GM12892 (cell line): ENCODE measurements around the gene ZC3H12C.

ENCODE experiments used
- POLR2A ChIP-seq: IDR thresholded peaks from 2 replicates; pipeline ENCODE4 v1.6.1; 2011; ENCODE audit warnings: low read depth, low read length, control low read depth
- POLR2AphosphoS5 ChIP-seq: IDR thresholded peaks from 2 replicates; pipeline ENCODE4 v1.6.1; 2011; ENCODE audit warnings: low read depth, low read length, control low read depth

GRCh38 chr11:110172468-110173065, 79.4 kb downstream of the ZC3H12C start:
- TF ChIP-seq POLR2A (0 out of 2 replicates have a peak, but pooled peaks have one; percentile 13), POLR2AphosphoS5 (peak; percentile 29; the same call in 1 of the 2 replicates)
